Common myeloid progenitor, CD34-positive (primary cell): Measurements from ENCODE around the gene NOXA1.

Experiments used
- CTCF ChIA-PET: fragments of 350-600 bp; sonication (Branson Sonifier 250); formaldehyde crosslinking; loops from one replicate; lab custom pipeline; 2021; ENCODE audit warnings: antibody characterized with exemption; lab: Charles Lee
- POLR2A ChIA-PET: fragments of 350-600 bp; sonication (Branson Sonifier 250); formaldehyde crosslinking; loops from one replicate; lab custom pipeline; 2021; ENCODE audit warnings: antibody characterized with exemption; lab: Charles Lee
- DNase-seq, 3 donors: peaks; one replicate each; pipeline versions ENCODE4 v3.0.0 to v3.0.0-alpha.2; 2013
- H3K27ac ChIP-seq, 2 experiments: 1 replicate in 1 of 2; 2 replicates in 1 of 2; pipeline ENCODE4 v1.7.0; 2013; ENCODE audit warnings: inconsistent platforms in 2 of 2, low read length in 2 of 2, mild to moderate bottlenecking in 2 of 2, low read depth in 1 of 2, moderate library complexity in 1 of 2; ENCODE audit not compliant: severe bottlenecking in 2 of 2, insufficient read depth in 1 of 2, poor library complexity in 1 of 2
- H3K27me3 ChIP-seq, 5 experiments: replicated peaks in 2 of 5; 1 replicate in 3 of 5; 2 replicates in 2 of 5; pipeline versions ENCODE4 v1.6.1 to v1.7.0; 2013; ENCODE audit warnings: low read length in 4 of 5, mild to moderate bottlenecking in 2 of 5, moderate library complexity in 2 of 5, inconsistent platforms in 1 of 5; ENCODE audit not compliant: insufficient read depth in 5 of 5, control insufficient read depth in 4 of 5
- H3K36me3 ChIP-seq, 4 experiments: 1 replicate in 2 of 4; 2 replicates in 2 of 4; pipeline versions ENCODE4 v1.6.1 to v1.7.0; 2013; ENCODE audit warnings: low read length in 3 of 4, control low read depth in 1 of 4, mild to moderate bottlenecking in 1 of 4; ENCODE audit not compliant: control insufficient read depth in 4 of 4, insufficient read depth in 4 of 4
- H3K4me1 ChIP-seq, 4 experiments: 1 replicate in 3 of 4; 2 replicates in 1 of 4; pipeline versions ENCODE4 v1.6.1 to v1.7.1; 2013; ENCODE audit warnings: low read length in 3 of 4, mild to moderate bottlenecking in 3 of 4, control low read depth in 1 of 4, inconsistent platforms in 1 of 4, moderate library complexity in 1 of 4; ENCODE audit not compliant: control insufficient read depth in 4 of 4, insufficient read depth in 4 of 4; ENCODE audit errors: control extremely low read depth in 1 of 4
- H3K4me3 ChIP-seq, 7 experiments: 1 replicate in 4 of 7; 2 replicates in 3 of 7; pipeline versions ENCODE4 v1.5.1 to v1.7.0; 2013; ENCODE audit warnings: mild to moderate bottlenecking in 7 of 7, low read length in 6 of 7, moderate library complexity in 6 of 7, inconsistent platforms in 2 of 7, low read depth in 2 of 7, control low read depth in 1 of 7; ENCODE audit not compliant: insufficient read depth in 4 of 7, control insufficient read depth in 1 of 7; ENCODE audit errors: extremely low read depth in 1 of 7
- H3K9me3 ChIP-seq, 5 experiments: 1 replicate in 4 of 5; 2 replicates in 1 of 5; pipeline versions ENCODE4 v1.6.1 to v1.7.1; 2013; ENCODE audit warnings: low read length in 4 of 5, mild to moderate bottlenecking in 2 of 5, inconsistent platforms in 1 of 5, low read depth in 1 of 5, moderate library complexity in 1 of 5; ENCODE audit not compliant: control insufficient read depth in 4 of 5, insufficient read depth in 2 of 5; ENCODE audit errors: control extremely low read depth in 1 of 5
- WGBS: methylation state at CpG from one replicate; pipeline ENCODE4 v1.1.5; 2013; ENCODE audit not compliant: insufficient coverage; 5-methylcytosine and 5-hydroxymethylcytosine counted together

NOXA1 gene

GRCh38 chr9:137411260-137411644 lies 11.9 kb upstream of the NOXA1 start:
- peaks cover 3 to 52% (median 50%) of the 10 kb centered on the region in 4 experiments for H3K4me1 ChIP-seq
- POLR2A ChIA-PET: interaction anchor here (0.5 to 1.7 kb wide), 2 partner anchors 109 to 1166 kb away, joined by 3 to 4 read pairs; partner anchors contain the start of genes NRARP and QSOX2
- CTCF ChIA-PET: interaction anchor here (2.1 to 4.5 kb wide), 2 partner anchors 35 to 107 kb away, joined by 9 to 24 read pairs; partner anchors contain the start of gene NRARP
- DNase-seq: no peak
- no peak overlapping the region for H3K27ac ChIP-seq
- H3K9me3 ChIP-seq: no peaks in the 10 kb centered on the region
- WGBS: 7% methylated on average over 11 of the region's 17 CpGs
- H3K27me3 ChIP-seq: no peaks in the 10 kb centered on the region
- H3K36me3 ChIP-seq: no peaks in the 10 kb centered on the region
- H3K4me3 ChIP-seq: peak overlapping the region in 3 of 7 experiments; percentile 23 to 55 (median 48)

GRCh38 chr9:137411645-137412380 lies 11.4 kb upstream of the NOXA1 start:
- no peak overlapping the region for H3K27ac ChIP-seq
- H3K4me1 ChIP-seq: peaks cover 3 to 47% (median 45%) of the 10 kb centered on the region in 4 experiments
- 13% methylated on average over 19 of the region's 30 CpGs for WGBS
- CTCF ChIA-PET: interaction anchor here (0.7 to 4.5 kb wide), 5 partner anchors 11 to 125 kb away, joined by 3 to 24 read pairs (median 9); partner anchors contain the start of genes EXD3, NOXA1 and NRARP
- no peaks in the 10 kb centered on the region for H3K27me3 ChIP-seq
- H3K36me3 ChIP-seq: no peaks in the 10 kb centered on the region
- no peaks in the 10 kb centered on the region for H3K9me3 ChIP-seq
- H3K4me3 ChIP-seq: peak overlapping the region in 5 of 7 experiments; percentile 19 to 55 (median 46)
- POLR2A ChIA-PET: interaction anchor here (1.0 to 1.7 kb wide), 2 partner anchors 109 to 125 kb away, joined by 4 read pairs; partner anchors contain the start of gene NRARP
- peak; percentile 85 to 95 (median 94) for DNase-seq

- H3K27me3 ChIP-seq: no peaks in the 10 kb centered on the region
- H3K27ac ChIP-seq: peak overlapping the region in 1 of 2 experiments; percentile 25
- no peaks in the 10 kb centered on the region for H3K36me3 ChIP-seq
- ChIA-PET POLR2A (interaction anchor here (0.7 to 1.7 kb wide), 3 partner anchors 11 to 125 kb away, joined by 3 to 4 read pairs (median 4); partner anchors contain the start of genes EXD3, NOXA1 and NRARP), CTCF (interaction anchor here (0.7 to 3.2 kb wide), 5 partner anchors 11 to 126 kb away, joined by 3 to 15 read pairs (median 4); partner anchors contain the start of genes EXD3, NOXA1 and NRARP)
- 83% methylated on average over 10 of the region's 10 CpGs for WGBS
- H3K9me3 ChIP-seq: no peaks in the 10 kb centered on the region
- peaks cover 3 to 41% (median 39%) of the 10 kb centered on the region in 4 experiments for H3K4me1 ChIP-seq
- no peak for DNase-seq
- no peak overlapping the region for H3K4me3 ChIP-seq
These were observed 10.8 kb upstream of the NOXA1 start for GRCh38 chr9:137412431-137412830.

- H3K9me3 ChIP-seq: no peaks in the 10 kb centered on the region
- peaks cover 3 to 39% (median 37%) of the 10 kb centered on the region in 4 experiments for H3K4me1 ChIP-seq
- ChIA-PET CTCF (interaction anchor here (1.2 to 2.2 kb wide), 3 partner anchors 9 to 129 kb away, joined by 3 to 4 read pairs (median 4); partner anchors contain the start of gene NRARP), POLR2A (no interaction called here)
- H3K4me3 ChIP-seq: no peak overlapping the region
- DNase-seq: no peak
- 94% methylated on average over 3 of the region's 5 CpGs for WGBS
- H3K27ac ChIP-seq: no peak overlapping the region
- H3K27me3 ChIP-seq: no peaks in the 10 kb centered on the region
- H3K36me3 ChIP-seq: no peaks in the 10 kb centered on the region
These were observed 7.7 kb upstream of the NOXA1 start for GRCh38 chr9:137415451-137415850.

- no peaks in the 10 kb centered on the region for H3K27me3 ChIP-seq
- 96% methylated on average over 18 of the region's 23 CpGs for WGBS
- H3K36me3 ChIP-seq: no peaks in the 10 kb centered on the region
- CTCF ChIA-PET: interaction anchor here (1.2 to 1.3 kb wide), 2 partner anchors 10 to 13 kb away, joined by 3 read pairs; no protein-coding TSS in a partner anchor
- H3K9me3 ChIP-seq: no peaks in the 10 kb centered on the region
- POLR2A ChIA-PET: no interaction called here
- H3K4me1 ChIP-seq: peaks cover 3 to 34% (median 31%) of the 10 kb centered on the region in 4 experiments
- no peak for DNase-seq
- no peak overlapping the region for H3K27ac ChIP-seq
- no peak overlapping the region for H3K4me3 ChIP-seq
These were observed 7.1 kb upstream of the NOXA1 start for GRCh38 chr9:137416006-137416562.

- CTCF ChIA-PET: interaction anchor here (1.3 kb wide), 1 partner anchor 13 kb away, joined by 3 read pairs; no protein-coding TSS in a partner anchor
- POLR2A ChIA-PET: no interaction called here
- Histone ChIP-seq H3K36me3 (no peaks in the 10 kb centered on the region), H3K27me3 (no peaks in the 10 kb centered on the region), H3K4me1 (peaks cover 8 to 34% (median 31%) of the 10 kb centered on the region in 4 experiments), H3K27ac (no peak overlapping the region), H3K9me3 (no peaks in the 10 kb centered on the region), H3K4me3 (peak overlapping the region in 1 of 7 experiments; percentile 51)
- DNase-seq: no peak
- WGBS: 91% methylated on average over 34 of the region's 45 CpGs
These were observed 6.5 kb upstream of the NOXA1 start for GRCh38 chr9:137416563-137417151.
